ENCODE results near the gene SMYD2.

DNA sequence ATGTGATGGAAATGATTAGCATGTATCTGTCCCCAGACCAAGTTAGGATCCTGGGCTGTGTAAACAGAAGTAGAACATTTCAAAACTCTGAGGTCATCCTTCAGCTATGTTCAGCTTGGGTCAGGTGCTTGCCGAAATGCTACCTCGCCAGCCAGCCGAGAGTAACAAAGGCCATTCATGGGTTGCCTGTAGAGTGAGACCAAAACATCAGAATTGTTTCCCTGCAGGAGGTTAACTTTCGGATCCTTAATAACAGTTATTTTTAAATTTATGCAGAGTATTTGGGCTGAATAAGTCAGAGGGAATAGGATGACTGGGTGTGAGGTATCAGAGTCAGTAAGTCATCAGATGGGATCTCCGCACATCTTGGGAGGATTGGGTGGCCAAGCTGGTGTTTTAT, 35.6 kb downstream of the SMYD2 start:
- TF ChIP-seq, protein P1, sequence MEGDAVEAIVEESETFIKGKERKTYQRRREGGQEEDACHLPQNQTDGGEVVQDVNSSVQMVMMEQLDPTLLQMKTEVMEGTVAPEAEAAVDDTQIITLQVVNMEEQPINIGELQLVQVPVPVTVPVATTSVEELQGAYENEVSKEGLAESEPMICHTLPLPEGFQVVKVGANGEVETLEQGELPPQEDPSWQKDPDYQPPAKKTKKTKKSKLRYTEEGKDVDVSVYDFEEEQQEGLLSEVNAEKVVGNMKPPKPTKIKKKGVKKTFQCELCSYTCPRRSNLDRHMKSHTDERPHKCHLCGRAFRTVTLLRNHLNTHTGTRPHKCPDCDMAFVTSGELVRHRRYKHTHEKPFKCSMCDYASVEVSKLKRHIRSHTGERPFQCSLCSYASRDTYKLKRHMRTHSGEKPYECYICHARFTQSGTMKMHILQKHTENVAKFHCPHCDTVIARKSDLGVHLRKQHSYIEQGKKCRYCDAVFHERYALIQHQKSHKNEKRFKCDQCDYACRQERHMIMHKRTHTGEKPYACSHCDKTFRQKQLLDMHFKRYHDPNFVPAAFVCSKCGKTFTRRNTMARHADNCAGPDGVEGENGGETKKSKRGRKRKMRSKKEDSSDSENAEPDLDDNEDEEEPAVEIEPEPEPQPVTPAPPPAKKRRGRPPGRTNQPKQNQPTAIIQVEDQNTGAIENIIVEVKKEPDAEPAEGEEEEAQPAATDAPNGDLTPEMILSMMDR (conservative IDR thresholded peaks at IDR 0.05; ENCODE audit: low read length) = no peak
- TF ChIP-seq EZH2phosphoT487 (IDR thresholded peaks at IDR 0.05; ENCODE audit: borderline replicate concordance, low read depth, low read length) = no peak

Measured in OCI-LY7 (cell line).